A549 (cell line): ENCODE measurements around the gene OBP2A.

ENCODE experiments used
- CEBPB ChIP-seq, 2 experiments: fragments of >200 bp in 1 of 2; sonication (Bioruptor Twin) in 1 of 2; formaldehyde crosslinking in 1 of 2; IDR thresholded peaks; 2 replicates each; pipeline ENCODE4 v1.6.1; 2012 to 2016
- CHD4 ChIP-seq: fragments of 200-600 bp; sonication (generic); IDR thresholded peaks from 2 replicates; pipeline ENCODE4 v1.6.1; 2016; ENCODE audit warnings: antibody characterized with exemption, mild to moderate bottlenecking, borderline replicate concordance
- CTCF ChIP-seq: fragments of >200 bp; sonication (Bioruptor Twin); formaldehyde crosslinking; IDR thresholded peaks from 3 replicates; pipeline ENCODE4 v1.5.1; 2016
- EP300 ChIP-seq, 2 experiments: fragments of >200 bp; sonication (Bioruptor Twin); formaldehyde crosslinking; IDR thresholded peaks; 2 replicates in 1 of 2; 3 replicates in 1 of 2; pipeline ENCODE4 v1.6.1; 2016 to 2017
- HOXA7 ChIP-seq: fragments of 250-450 bp; sonication (Bioruptor Pico); IDR thresholded peaks from 2 replicates; pipeline ENCODE4 v1.5.0; 2020; ENCODE audit warnings: mild to moderate bottlenecking, moderate library complexity
- KDM5A ChIP-seq: fragments of 200-600 bp; sonication (generic); IDR thresholded peaks from 2 replicates; pipeline ENCODE4 v1.6.1; 2016; ENCODE audit warnings: antibody characterized with exemption, mild to moderate bottlenecking
- MAZ ChIP-seq: fragments of 150-350 bp; IDR thresholded peaks from 2 replicates; pipeline ENCODE4 v1.6.1; 2014; ENCODE audit warnings: antibody characterized with exemption, low read depth, low read length, borderline replicate concordance
- MYC ChIP-seq: IDR thresholded peaks from 2 replicates; pipeline ENCODE4 v1.6.1; 2012; ENCODE audit warnings: mild to moderate bottlenecking, inconsistent platforms, low read length, improper control_type of control experiment, borderline replicate concordance
- NR3C1 ChIP-seq: fragments of >200 bp; sonication (Bioruptor Twin); formaldehyde crosslinking; IDR thresholded peaks from 3 replicates; pipeline ENCODE4 v1.6.1; 2017
- POLR2A ChIP-seq: IDR thresholded peaks from 2 replicates; pipeline ENCODE4 v1.6.1; 2012; ENCODE audit warnings: mild to moderate bottlenecking, low read length
- POLR2AphosphoS2 ChIP-seq: conservative IDR thresholded peaks from 2 replicates; pipeline ENCODE4 v1.6.1; 2012; ENCODE audit warnings: low read length, improper control_type of control experiment, inconsistent platforms
- RCOR1 ChIP-seq: fragments of 150-350 bp; IDR thresholded peaks from 2 replicates; pipeline ENCODE4 v1.6.1; 2014; ENCODE audit warnings: antibody characterized with exemption, low read length, low read depth
- RFX5 ChIP-seq: fragments of 450-650 bp; IDR thresholded peaks from 2 replicates; pipeline ENCODE4 v1.7.1; 2014; ENCODE audit warnings: antibody characterized with exemption, mild to moderate bottlenecking, moderate library complexity

- TF ChIP-seq MYC (no peak), CTCF (no peak), POLR2AphosphoS2 (no peak), POLR2A (no peak), CHD4 (no peak), RFX5 (no peak), KDM5A (no peak), HOXA7 (CRISPR knock-in tag) (no peak), MAZ (no peak), EP300 (IDR thresholded peaks at IDR 0.05) (no peak), RCOR1 (no peak), CEBPB (IDR thresholded peaks at IDR 0.05) (no peak), NR3C1 (no peak)
Measured at GRCh38 chr9:135505406-135506187, 40.3 kb upstream of the OBP2A start.
